SIG-M5 treated with dmso at 0.1 percent for 504 hours (cell line): ENCODE measurements around the gene YWHAQ.
"Not testable (repeated sequence)": the region's sequence is repeated elsewhere in the genome, so short reads cannot be mapped to it uniquely, and the experiment has no call there.

Source experiments
- DNase-seq: peaks from one replicate; lab custom pipeline; 2025; ENCODE audit not compliant: unreplicated experiment; lab: John Stamatoyannopoulos, UW

The YWHAQ gene

DNA sequence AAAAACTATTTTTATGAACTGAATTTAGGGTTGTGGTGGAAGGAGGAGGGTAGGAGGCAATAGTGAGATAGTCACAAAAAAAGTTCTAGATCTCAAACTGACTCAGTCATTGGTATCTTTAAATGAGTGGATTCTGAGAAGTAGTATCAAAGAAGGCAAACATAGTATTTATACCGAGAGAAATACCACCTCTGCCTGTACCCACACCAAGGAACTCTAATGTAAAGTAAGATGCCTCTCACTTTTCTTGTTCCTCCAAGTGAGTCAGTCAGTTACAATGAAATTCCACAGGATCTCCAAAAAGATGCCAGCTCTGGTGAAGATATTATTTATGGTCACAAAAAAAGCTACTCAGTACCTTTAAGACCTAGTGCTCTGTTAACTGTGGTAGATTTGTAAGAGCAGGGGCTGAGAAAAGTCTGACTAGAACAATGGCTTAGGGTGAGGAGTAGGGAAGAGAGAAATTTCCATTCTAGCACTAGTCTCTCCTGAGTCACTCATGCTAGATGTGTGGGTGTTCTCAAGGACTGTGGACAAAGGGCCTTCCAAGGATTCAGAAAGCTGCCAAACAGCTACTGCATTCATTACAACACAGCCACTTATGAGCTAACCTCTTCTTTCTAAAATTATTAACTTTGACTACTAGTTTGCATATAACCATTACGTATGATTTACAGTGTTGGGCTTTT, 36.3 kb downstream of the YWHAQ start:
- DNase-seq, result no peak

DNA sequence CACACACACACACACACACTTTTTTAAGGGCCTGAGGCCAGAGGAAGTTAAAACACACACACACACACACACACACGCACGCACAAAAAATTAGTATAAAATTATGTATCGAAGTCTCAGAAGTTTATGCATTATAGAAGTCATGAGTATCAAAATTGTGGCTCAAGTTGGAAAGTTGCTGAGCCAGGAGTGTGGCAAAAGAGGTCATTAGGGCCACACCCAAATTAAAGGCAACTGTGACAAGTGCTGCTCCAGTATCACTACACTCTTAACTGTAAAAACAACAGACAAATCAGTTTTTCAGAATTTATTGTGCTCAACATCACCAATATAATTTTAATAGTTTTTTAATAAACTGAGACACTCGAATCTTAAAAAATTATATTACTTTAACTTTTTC, 36.9 kb downstream of the YWHAQ start:
- no peak for DNase-seq

GRCh38 chr2:9592699-9593098, 38.1 kb downstream of the YWHAQ start:
- no peak for DNase-seq

- no peak for DNase-seq
These were observed 40.2 kb downstream of the YWHAQ start for GRCh38 chr2:9590641-9591040.

DNA sequence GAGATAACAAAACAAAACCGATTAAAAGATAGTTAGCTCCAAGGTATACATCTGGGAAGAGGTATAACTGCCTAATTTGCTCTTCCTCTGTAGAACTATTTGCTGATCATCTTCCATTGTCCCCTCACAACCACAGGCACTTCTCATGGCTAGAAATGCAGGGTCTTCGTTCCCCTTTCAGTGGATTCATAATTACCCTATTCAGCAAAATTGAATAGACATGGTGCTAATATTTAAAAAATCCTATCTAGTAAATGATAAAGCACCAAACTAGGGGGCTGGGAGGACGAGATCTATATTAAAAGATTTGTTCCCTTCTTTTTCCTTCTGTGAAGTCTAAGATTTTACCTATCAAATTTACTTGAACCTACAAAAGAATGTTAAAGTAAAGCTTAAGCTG, 44.3 kb downstream of the YWHAQ start:
- DNase-seq, result no peak

- no peak for DNase-seq
These were observed 45.3 kb downstream of the YWHAQ start for GRCh38 chr2:9585486-9585885.

GRCh38 chr2:9584902-9585301, 45.9 kb downstream of the YWHAQ start:
- DNase-seq, result not testable (repeated sequence)

DNA sequence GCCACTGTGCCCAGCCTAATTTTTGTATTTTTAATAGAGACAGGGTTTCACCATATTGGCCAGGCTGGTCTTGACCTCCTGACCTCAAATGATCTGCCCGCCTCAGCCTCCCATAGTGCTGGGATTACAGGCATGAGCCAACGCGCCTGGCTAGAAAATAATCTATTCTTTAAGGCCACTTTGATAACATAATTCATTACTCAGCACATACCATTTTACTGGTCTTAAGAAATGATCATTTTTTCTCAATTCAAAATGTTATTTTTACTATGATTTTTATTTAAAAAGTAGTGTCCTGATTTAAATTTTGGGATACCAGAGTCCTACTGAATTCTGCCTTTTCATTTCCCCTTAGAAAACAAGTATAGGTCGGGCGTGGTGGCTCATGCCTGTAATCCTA, 48.2 kb downstream of the YWHAQ start:
- DNase-seq, result no peak

DNA sequence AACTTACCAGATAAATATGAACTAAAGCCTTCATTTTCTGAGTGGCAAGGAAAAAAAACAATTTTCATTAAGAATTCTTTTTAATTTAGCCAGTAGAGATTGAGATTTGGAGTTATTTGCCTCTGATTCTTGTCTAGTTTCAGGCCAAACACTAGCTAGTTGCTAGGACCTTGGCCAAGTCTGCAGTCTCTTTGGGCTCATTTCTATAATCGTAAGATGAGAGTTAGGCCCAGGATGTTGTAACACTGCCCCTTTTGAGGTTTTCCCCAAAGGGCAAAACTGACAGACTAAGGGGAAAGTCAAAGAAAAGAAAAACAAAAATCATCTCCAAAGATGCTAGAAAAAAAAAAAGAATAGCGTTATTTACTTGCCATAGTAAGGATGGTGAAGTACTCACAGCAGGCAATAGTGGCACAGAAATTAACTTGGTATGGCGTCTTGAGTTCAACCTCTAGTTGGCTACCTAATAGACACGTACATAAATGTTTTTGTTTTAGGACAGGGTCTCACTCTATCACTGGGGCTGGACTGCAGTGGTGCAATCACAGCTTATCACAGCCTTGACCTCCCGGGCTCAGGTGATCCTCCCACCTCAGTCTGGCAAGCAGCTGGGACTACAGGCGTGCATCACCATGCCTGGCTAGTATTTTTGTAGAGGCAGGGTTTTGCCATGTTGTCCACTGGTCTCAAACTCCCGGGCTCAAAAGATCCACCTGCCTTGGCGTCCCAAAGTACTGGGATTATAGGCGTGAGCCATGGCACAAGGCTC, 52.1 kb downstream of the YWHAQ start:
- no peak for DNase-seq

- DNase-seq, result no peak
These were observed 56.5 kb downstream of the YWHAQ start for GRCh38 chr2:9574331-9574730.

GRCh38 chr2:9573840-9574239, 57.0 kb downstream of the YWHAQ start:
- DNase-seq, result no peak

GRCh38 chr2:9573013-9573720, 57.6 kb downstream of the YWHAQ start:
- DNase-seq, result no peak

DNA sequence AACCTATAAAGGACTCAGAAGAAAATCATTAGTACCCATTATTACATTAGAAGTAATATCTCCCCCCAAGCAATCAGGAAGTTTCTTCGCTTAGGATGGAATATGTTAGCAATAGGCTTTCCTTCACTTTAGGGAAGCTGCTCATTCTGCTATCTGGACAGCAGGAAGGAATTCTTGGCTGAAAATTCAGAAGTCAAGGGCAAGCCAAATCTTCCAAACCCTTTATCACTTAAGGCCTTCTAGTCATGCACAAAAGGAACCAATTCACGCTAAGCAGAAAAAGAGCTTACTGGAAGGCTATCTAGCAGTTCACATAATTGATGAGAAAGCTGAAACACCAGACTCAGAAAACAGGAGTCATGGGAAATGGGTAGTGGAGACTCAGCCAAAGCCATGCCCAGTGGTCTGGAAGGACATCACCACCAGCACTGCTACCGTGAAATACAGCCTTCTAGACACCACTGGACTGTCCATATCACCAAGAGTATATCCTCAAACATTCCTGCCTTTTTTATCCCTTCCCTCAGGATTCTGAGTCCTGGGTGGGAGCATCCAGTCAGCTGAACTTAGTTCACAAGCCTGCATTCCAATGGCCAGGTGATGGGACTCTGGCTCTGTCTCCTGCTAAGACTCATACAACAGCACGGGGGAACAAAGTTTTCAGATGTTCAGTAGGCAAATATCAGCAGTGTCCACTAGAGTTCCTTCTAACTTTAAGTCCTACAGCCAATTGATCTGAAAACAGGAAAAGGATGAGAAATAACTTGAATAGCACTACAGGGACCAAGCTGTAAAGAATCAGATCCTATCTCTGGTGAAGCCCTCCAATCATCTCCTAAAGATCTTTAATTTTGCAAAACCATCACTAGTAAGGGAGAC, 60.4 kb downstream of the YWHAQ start:
- no peak for DNase-seq

- DNase-seq, result no peak
These were observed 65.2 kb downstream of the YWHAQ start for GRCh38 chr2:9565436-9566153.

GRCh38 chr2:9560628-9561027, 70.2 kb downstream of the YWHAQ start:
- no peak for DNase-seq

DNA sequence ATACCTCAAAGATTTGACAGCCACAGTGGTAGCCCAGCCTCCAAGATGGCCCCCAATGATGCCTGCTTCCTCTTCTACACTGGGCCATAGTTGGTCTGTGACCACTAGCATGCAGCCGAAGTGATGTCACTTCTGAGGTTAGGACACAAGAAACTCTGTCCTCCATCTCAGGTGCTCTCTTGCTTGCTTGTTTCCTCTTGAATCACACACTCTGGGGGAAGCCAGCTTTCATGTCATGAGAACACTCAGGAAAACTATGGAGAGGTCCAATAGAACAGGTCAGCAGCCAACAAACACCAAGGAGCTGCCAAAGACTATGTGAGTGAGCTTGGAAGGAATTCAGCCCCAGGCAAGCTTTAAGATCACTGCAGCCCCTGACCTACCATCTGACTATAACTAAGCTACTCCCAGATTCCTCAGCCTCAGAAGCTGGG, 71.8 kb downstream of the YWHAQ start:
- DNase-seq, result no peak

DNA sequence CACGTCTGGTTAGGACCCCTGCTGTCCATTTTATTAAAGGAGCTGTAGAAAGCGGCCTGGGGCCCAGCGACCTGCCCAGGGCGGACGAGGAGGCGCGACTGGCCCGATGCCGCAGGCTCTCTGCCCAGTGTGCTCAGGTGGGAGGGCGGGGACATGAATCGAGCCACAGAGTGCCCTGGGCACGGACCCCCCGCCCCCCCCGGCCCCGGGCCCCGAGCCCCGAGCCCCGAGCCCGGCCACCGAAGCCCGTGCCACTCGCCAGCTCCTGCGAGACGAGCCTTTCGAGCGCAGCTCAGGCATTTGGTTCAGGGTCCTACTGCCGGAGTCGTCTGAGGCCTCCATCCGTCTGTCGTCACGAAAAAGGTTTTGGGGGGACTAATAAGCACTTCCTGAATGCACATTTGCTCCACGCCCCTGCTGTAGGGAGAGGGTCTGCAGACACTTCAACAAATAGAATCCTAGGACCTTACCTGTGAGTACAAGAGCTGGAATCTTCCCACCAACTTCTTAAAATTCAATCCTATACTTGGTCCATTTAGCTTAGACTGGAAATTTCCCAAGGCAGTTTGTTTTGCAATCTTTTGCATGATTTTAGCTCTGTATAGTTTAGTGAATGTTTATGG, 74.6 kb downstream of the YWHAQ start:
- no peak for DNase-seq

DNA sequence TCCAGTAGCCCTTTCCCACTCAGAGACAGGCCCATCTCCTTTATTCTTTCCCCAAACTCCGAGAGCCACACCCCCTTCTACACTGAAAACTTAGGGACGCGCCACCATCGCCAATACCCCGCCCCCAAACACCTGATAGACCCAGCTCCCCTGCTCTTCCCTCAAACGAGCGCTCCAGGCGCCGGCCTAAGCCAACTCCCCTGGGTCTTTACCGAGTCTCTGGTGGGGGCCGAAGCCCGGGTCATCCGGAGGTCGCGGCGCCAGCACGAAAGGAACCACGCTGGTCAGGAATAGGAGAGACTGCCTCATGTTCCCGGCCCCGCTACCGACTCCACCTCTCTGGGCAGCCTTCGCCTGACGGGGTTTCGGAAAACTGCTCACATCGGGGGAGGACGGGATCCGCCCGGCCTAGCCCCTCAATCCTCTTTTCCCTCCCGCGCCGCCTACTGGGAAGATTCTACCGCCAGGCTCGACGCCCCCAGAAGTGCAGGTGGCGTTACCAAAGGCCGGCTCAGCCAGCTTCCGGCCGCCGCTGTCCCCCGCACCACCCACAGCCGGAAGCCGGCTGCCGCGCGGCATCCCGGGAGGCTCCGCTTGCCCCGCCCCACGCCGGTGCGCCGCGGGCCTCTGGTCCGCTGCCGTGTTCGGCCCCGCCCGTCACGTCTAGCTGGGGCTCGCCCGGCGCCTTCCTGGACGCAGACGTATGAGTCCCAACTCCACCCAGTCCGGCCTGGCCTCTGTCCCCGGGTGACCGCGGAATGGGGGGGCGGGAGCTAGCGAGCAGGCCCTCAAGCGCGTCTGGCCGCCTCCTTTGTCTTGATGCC, 75.3 kb downstream of the YWHAQ start, which contains the start of gene ADAM17:
ADAM17 (minus strand) TSS at position 534 of the 824 bp plus-strand sequence; CDS start at position 309, 225 bp downstream.
- DNase-seq, result peak; percentile 93

GRCh38 chr2:9554921-9555296, 75.9 kb downstream of the YWHAQ start:
- peak; percentile 70 for DNase-seq
